Measurements from ENCODE around the gene LBHD2.
A peak's percentile ranks its signal among the peaks of the same experiment; 100 is the strongest.

The LBHD2 gene

DNA sequence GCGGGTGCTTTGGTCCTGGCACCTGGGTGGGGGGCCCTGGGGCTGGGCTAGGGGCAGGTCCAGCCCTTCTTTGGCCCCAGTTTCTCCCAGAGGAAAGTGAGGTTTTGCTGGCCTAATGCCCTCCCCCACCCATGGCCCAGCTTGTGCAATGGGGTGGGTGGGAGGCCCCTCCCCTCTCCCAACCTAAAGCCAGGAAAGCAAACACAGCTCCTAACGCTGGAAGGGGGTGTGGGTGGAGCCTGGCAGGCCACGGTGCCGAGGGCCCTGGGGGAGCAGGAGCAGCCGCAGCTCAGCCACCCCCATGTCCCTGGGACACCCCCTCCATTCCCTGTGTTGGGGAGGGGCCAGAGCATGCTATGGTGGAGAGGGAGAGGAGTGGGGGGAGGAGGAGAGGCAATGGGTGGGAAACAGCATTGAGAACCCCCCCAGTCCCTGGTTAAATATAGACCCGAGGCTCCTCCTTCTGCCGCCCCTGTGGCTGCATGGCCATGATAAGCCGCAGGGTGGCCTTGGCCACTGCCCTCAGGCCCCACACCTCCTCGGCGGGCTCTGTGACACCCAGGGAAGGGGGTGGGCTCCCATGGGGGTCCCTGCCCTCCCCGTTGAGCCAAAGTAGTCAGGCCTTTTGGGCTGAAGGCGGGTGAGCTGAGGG is 15.2 kb downstream of the LBHD2 start:
- DNase-seq (ENCODE audit: low spot score) = no peak
- TF ChIP-seq CTCF (IDR thresholded peaks at IDR 0.05; ENCODE audit: extremely low read depth, missing control alignments) = no peak

- no peak for TF ChIP-seq CTCF (IDR thresholded peaks at IDR 0.05; ENCODE audit: extremely low read depth, missing control alignments)
- DNase-seq (ENCODE audit: low spot score) = no peak
These were observed 15.8 kb downstream of the LBHD2 start for GRCh38 chr14:103099733-103100280.

GRCh38 chr14:103100281-103101121 is 16.5 kb downstream of the LBHD2 start:
- peak; percentile 65 for DNase-seq (ENCODE audit: low spot score)
- TF ChIP-seq CTCF (IDR thresholded peaks at IDR 0.05; ENCODE audit: extremely low read depth, missing control alignments) = no peak

- DNase-seq (ENCODE audit: low spot score) = no peak
- TF ChIP-seq CTCF (IDR thresholded peaks at IDR 0.05; ENCODE audit: extremely low read depth, missing control alignments) = no peak
These were observed 17.4 kb downstream of the LBHD2 start for GRCh38 chr14:103101257-103101962.

DNA sequence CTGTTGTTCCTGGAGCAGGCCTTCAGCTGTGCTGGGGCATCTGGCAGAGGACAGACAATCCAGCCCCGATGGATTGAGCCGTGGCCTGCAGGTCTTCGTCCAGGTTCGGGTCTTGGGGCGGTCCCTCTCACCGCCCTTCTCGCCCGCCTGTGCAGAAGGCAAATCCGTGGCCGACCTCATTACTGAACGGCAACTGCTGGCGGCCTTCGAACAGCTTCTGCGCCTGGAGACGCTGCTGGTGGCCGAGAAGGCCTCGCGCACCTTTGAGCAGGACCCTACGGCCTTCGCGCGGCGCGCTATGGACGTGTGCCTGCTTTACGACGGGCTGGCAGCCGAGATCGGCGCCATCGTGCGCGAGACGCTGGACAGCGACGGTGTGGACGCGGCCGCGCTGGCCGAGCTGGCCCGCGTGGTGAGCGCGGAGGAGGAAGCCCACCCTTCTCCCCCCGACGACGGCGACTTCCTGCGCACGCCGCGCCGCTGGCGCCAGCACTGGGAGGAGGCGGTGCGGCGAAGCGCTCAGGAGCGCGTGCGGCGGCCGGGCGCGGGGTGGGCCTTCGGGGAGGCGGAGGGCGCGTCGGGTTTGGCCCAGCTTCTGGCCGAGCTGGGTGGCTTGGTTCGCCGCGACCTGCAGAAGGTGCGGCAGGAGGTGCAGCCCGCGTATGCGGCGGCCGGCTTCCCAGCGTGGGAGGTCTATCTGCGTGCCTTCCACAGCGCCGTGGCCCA is 18.1 kb downstream of the LBHD2 start:
- no peak for TF ChIP-seq CTCF (IDR thresholded peaks at IDR 0.05; ENCODE audit: extremely low read depth, missing control alignments)
- no peak for DNase-seq (ENCODE audit: low spot score)

DNA sequence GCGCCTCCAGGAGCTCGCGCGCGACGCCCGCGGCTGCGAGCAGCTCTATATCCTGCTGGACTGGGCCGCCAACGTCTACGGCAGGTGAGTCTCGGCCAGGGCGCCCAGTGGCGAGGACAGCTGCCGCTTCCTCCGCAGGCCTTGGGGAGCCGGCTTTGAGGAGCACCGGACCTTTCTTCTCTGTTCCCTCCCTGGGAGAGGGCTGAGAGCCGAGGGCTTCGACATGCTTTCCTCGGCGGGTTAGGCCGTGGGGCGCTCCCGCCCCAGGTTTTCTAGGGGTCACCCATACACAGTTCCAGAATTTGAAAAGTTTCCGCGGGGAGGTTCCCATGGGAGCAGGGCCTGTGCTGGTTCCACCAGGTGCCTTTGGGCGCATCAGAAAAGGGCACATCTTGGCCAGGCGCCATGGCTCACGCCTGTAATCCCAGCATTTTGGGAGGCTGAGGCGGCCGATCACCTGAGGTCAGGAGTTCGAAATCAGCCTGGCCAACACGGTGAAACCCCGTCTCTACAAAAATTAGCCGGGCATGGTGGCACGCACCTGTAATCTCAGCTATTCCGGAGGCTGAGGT is 18.8 kb downstream of the LBHD2 start:
- no peak for DNase-seq (ENCODE audit: low spot score)

More for the DNA sequence above, 18.8 kb downstream of the LBHD2 start:
- TF ChIP-seq CTCF (IDR thresholded peaks at IDR 0.05; ENCODE audit: extremely low read depth, missing control alignments) = no peak
